ENCODE results near the gene CDC42SE2.

CDC42SE2 gene

GRCh38 chr5:131263648-131264450, at the start of gene CDC42SE2:
Gene CDC42SE2 (plus strand): TSS chr5:131264053. CDS start chr5:131359494, 95,441 bp downstream.
- no peaks in the 10 kb centered on the region for H3K27me3 ChIP-seq (ENCODE audit: control insufficient read depth, insufficient read depth, low read length)
- H3K36me3 ChIP-seq (ENCODE audit: control insufficient read depth, insufficient read depth, low read length): no peaks in the 10 kb centered on the region
- H3K9me3 ChIP-seq (ENCODE audit: control insufficient read depth, insufficient read depth, low read length): no peaks in the 10 kb centered on the region
- peak within 1 kb of the TSS; percentile 92 for H3K4me3 ChIP-seq (ENCODE audit: low read depth, low read length)
- H3K27ac ChIP-seq (ENCODE audit: low read depth, low read length): peak within 1 kb of the TSS; percentile 93
- H3K4me1 ChIP-seq (ENCODE audit: control insufficient read depth, insufficient read depth, low read length): peaks cover 12% of the 10 kb centered on the region
- H3K9ac ChIP-seq (ENCODE audit: low read depth, low read length): peak within 1 kb of the TSS; percentile 92

- Histone ChIP-seq H3K4me3 (ENCODE audit: low read depth, low read length) (no peak overlapping the region), H3K9ac (ENCODE audit: low read depth, low read length) (no peak overlapping the region), H3K27me3 (ENCODE audit: control insufficient read depth, insufficient read depth, low read length) (no peaks in the 10 kb centered on the region), H3K36me3 (ENCODE audit: control insufficient read depth, insufficient read depth, low read length) (no peaks in the 10 kb centered on the region), H3K4me1 (ENCODE audit: control insufficient read depth, insufficient read depth, low read length) (0 out of 2 replicates have a peak, but pooled peaks cover 1% of the 10 kb centered on the region), H3K27ac (ENCODE audit: low read depth, low read length) (no peak overlapping the region), H3K9me3 (ENCODE audit: control insufficient read depth, insufficient read depth, low read length) (no peaks in the 10 kb centered on the region)
Observed at GRCh38 chr5:131214609-131215227, 49.1 kb upstream of the CDC42SE2 start.

- no peak overlapping the region for H3K27ac ChIP-seq (ENCODE audit: low read depth, low read length)
- no peaks in the 10 kb centered on the region for H3K9me3 ChIP-seq (ENCODE audit: control insufficient read depth, insufficient read depth, low read length)
- no peaks in the 10 kb centered on the region for H3K4me1 ChIP-seq (ENCODE audit: control insufficient read depth, insufficient read depth, low read length)
- no peak overlapping the region for H3K9ac ChIP-seq (ENCODE audit: low read depth, low read length)
- H3K27me3 ChIP-seq (ENCODE audit: control insufficient read depth, insufficient read depth, low read length): no peaks in the 10 kb centered on the region
- H3K36me3 ChIP-seq (ENCODE audit: control insufficient read depth, insufficient read depth, low read length): no peaks in the 10 kb centered on the region
- H3K4me3 ChIP-seq (ENCODE audit: low read depth, low read length): no peak overlapping the region
Observed at GRCh38 chr5:131217791-131218190, 46.1 kb upstream of the CDC42SE2 start.

- no peak overlapping the region for H3K27ac ChIP-seq (ENCODE audit: low read depth, low read length)
- H3K9me3 ChIP-seq (ENCODE audit: control insufficient read depth, insufficient read depth, low read length): no peaks in the 10 kb centered on the region
- H3K4me3 ChIP-seq (ENCODE audit: low read depth, low read length): no peak overlapping the region
- H3K4me1 ChIP-seq (ENCODE audit: control insufficient read depth, insufficient read depth, low read length): no peaks in the 10 kb centered on the region
- H3K36me3 ChIP-seq (ENCODE audit: control insufficient read depth, insufficient read depth, low read length): no peaks in the 10 kb centered on the region
- no peak overlapping the region for H3K9ac ChIP-seq (ENCODE audit: low read depth, low read length)
- no peaks in the 10 kb centered on the region for H3K27me3 ChIP-seq (ENCODE audit: control insufficient read depth, insufficient read depth, low read length)
Observed at GRCh38 chr5:131218392-131218791, 45.5 kb upstream of the CDC42SE2 start.

GRCh38 chr5:131220566-131220965, 43.3 kb upstream of the CDC42SE2 start:
- H3K27ac ChIP-seq (ENCODE audit: low read depth, low read length): no peak overlapping the region
- H3K9ac ChIP-seq (ENCODE audit: low read depth, low read length): no peak overlapping the region
- no peak overlapping the region for H3K4me3 ChIP-seq (ENCODE audit: low read depth, low read length)
- no peaks in the 10 kb centered on the region for H3K27me3 ChIP-seq (ENCODE audit: control insufficient read depth, insufficient read depth, low read length)
- no peaks in the 10 kb centered on the region for H3K4me1 ChIP-seq (ENCODE audit: control insufficient read depth, insufficient read depth, low read length)
- H3K9me3 ChIP-seq (ENCODE audit: control insufficient read depth, insufficient read depth, low read length): no peaks in the 10 kb centered on the region
- H3K36me3 ChIP-seq (ENCODE audit: control insufficient read depth, insufficient read depth, low read length): no peaks in the 10 kb centered on the region

GRCh38 chr5:131221008-131221703, 42.7 kb upstream of the CDC42SE2 start:
- no peaks in the 10 kb centered on the region for H3K36me3 ChIP-seq (ENCODE audit: control insufficient read depth, insufficient read depth, low read length)
- no peak overlapping the region for H3K9ac ChIP-seq (ENCODE audit: low read depth, low read length)
- no peak overlapping the region for H3K4me3 ChIP-seq (ENCODE audit: low read depth, low read length)
- H3K9me3 ChIP-seq (ENCODE audit: control insufficient read depth, insufficient read depth, low read length): no peaks in the 10 kb centered on the region
- H3K27ac ChIP-seq (ENCODE audit: low read depth, low read length): no peak overlapping the region
- H3K4me1 ChIP-seq (ENCODE audit: control insufficient read depth, insufficient read depth, low read length): no peaks in the 10 kb centered on the region
- H3K27me3 ChIP-seq (ENCODE audit: control insufficient read depth, insufficient read depth, low read length): no peaks in the 10 kb centered on the region

- H3K27me3 ChIP-seq (ENCODE audit: control insufficient read depth, insufficient read depth, low read length): no peaks in the 10 kb centered on the region
- H3K9me3 ChIP-seq (ENCODE audit: control insufficient read depth, insufficient read depth, low read length): no peaks in the 10 kb centered on the region
- H3K36me3 ChIP-seq (ENCODE audit: control insufficient read depth, insufficient read depth, low read length): no peaks in the 10 kb centered on the region
- H3K4me3 ChIP-seq (ENCODE audit: low read depth, low read length): no peak overlapping the region
- no peak overlapping the region for H3K27ac ChIP-seq (ENCODE audit: low read depth, low read length)
- no peaks in the 10 kb centered on the region for H3K4me1 ChIP-seq (ENCODE audit: control insufficient read depth, insufficient read depth, low read length)
- H3K9ac ChIP-seq (ENCODE audit: low read depth, low read length): no peak overlapping the region
Observed at GRCh38 chr5:131221888-131222287, 42.0 kb upstream of the CDC42SE2 start.

- no peak overlapping the region for H3K4me3 ChIP-seq (ENCODE audit: low read depth, low read length)
- no peaks in the 10 kb centered on the region for H3K4me1 ChIP-seq (ENCODE audit: control insufficient read depth, insufficient read depth, low read length)
- H3K9ac ChIP-seq (ENCODE audit: low read depth, low read length): no peak overlapping the region
- H3K36me3 ChIP-seq (ENCODE audit: control insufficient read depth, insufficient read depth, low read length): no peaks in the 10 kb centered on the region
- no peaks in the 10 kb centered on the region for H3K27me3 ChIP-seq (ENCODE audit: control insufficient read depth, insufficient read depth, low read length)
- H3K27ac ChIP-seq (ENCODE audit: low read depth, low read length): no peak overlapping the region
- H3K9me3 ChIP-seq (ENCODE audit: control insufficient read depth, insufficient read depth, low read length): no peaks in the 10 kb centered on the region
Observed at GRCh38 chr5:131222731-131223130, 41.1 kb upstream of the CDC42SE2 start.

GRCh38 chr5:131223751-131224386, 40.0 kb upstream of the CDC42SE2 start:
- no peaks in the 10 kb centered on the region for H3K4me1 ChIP-seq (ENCODE audit: control insufficient read depth, insufficient read depth, low read length)
- no peaks in the 10 kb centered on the region for H3K36me3 ChIP-seq (ENCODE audit: control insufficient read depth, insufficient read depth, low read length)
- no peaks in the 10 kb centered on the region for H3K27me3 ChIP-seq (ENCODE audit: control insufficient read depth, insufficient read depth, low read length)
- H3K9me3 ChIP-seq (ENCODE audit: control insufficient read depth, insufficient read depth, low read length): no peaks in the 10 kb centered on the region
- no peak overlapping the region for H3K4me3 ChIP-seq (ENCODE audit: low read depth, low read length)
- no peak overlapping the region for H3K27ac ChIP-seq (ENCODE audit: low read depth, low read length)
- H3K9ac ChIP-seq (ENCODE audit: low read depth, low read length): no peak overlapping the region

GRCh38 chr5:131224387-131225201, 39.3 kb upstream of the CDC42SE2 start:
- Histone ChIP-seq H3K27me3 (ENCODE audit: control insufficient read depth, insufficient read depth, low read length) (no peaks in the 10 kb centered on the region), H3K27ac (ENCODE audit: low read depth, low read length) (no peak overlapping the region), H3K9ac (ENCODE audit: low read depth, low read length) (no peak overlapping the region), H3K36me3 (ENCODE audit: control insufficient read depth, insufficient read depth, low read length) (no peaks in the 10 kb centered on the region), H3K9me3 (ENCODE audit: control insufficient read depth, insufficient read depth, low read length) (no peaks in the 10 kb centered on the region), H3K4me1 (ENCODE audit: control insufficient read depth, insufficient read depth, low read length) (no peaks in the 10 kb centered on the region), H3K4me3 (ENCODE audit: low read depth, low read length) (no peak overlapping the region)

All from HUES48 (cell line).